GM23248 (cell line): ENCODE data around the gene OR8G5. TPM values are rescaled to one million over a fixed set of nuclear protein-coding genes. Genes with fewer than 3 reads are reported as not detected.
A peak's percentile ranks its signal among the peaks of the same experiment; 100 is the strongest.

Source experiments
- DNase-seq: peaks from one replicate; pipeline ENCODE4 v3.0.0-alpha.2; 2015
- H2AFZ ChIP-seq: fragments of 200-600 bp; sonication (generic); 2 replicates; pipeline ENCODE4 v1.6.1; 2016; ENCODE audit warnings: antibody characterized with exemption
- H3F3A ChIP-seq: fragments of 200-600 bp; sonication (generic); 2 replicates; pipeline ENCODE4 v1.6.1; 2016; ENCODE audit warnings: mild to moderate bottlenecking, antibody characterized with exemption, mixed run types; ENCODE audit not compliant: insufficient read depth
- H3K27ac ChIP-seq: fragments of 200-600 bp; sonication (generic); 2 replicates; pipeline ENCODE4 v1.5.1; 2016; ENCODE audit warnings: mild to moderate bottlenecking
- H3K27me3 ChIP-seq: fragments of 200-600 bp; sonication (generic); replicated peaks from 2 replicates; pipeline ENCODE4 v1.6.1; 2016; ENCODE audit warnings: mild to moderate bottlenecking; ENCODE audit not compliant: insufficient read depth
- H3K36me3 ChIP-seq: fragments of 200-600 bp; sonication (generic); 2 replicates; pipeline ENCODE4 v1.6.1; 2016; ENCODE audit warnings: low read depth, mild to moderate bottlenecking
- H3K4me1 ChIP-seq: fragments of 200-600 bp; sonication (generic); 2 replicates; pipeline ENCODE4 v1.6.1; 2016; ENCODE audit warnings: mild to moderate bottlenecking; ENCODE audit not compliant: insufficient read depth
- H3K4me2 ChIP-seq: fragments of 200-600 bp; sonication (generic); one replicate; pipeline ENCODE4 v1.6.1; 2016; ENCODE audit warnings: mild to moderate bottlenecking; ENCODE audit not compliant: unreplicated experiment
- H3K4me3 ChIP-seq: fragments of 200-600 bp; sonication (generic); 2 replicates; pipeline ENCODE4 v1.5.1; 2016; ENCODE audit warnings: mild to moderate bottlenecking
- H3K79me2 ChIP-seq: fragments of 200-600 bp; sonication (generic); 2 replicates; pipeline ENCODE4 v1.6.1; 2016; ENCODE audit warnings: mild to moderate bottlenecking; ENCODE audit not compliant: insufficient read depth
- H3K9ac ChIP-seq: fragments of 200-600 bp; sonication (generic); 2 replicates; pipeline ENCODE4 v1.6.1; 2016; ENCODE audit warnings: mild to moderate bottlenecking
- H3K9me2 ChIP-seq: fragments of 200-600 bp; sonication (generic); 2 replicates; pipeline ENCODE4 v1.6.1; 2016; ENCODE audit warnings: mixed run types, mild to moderate bottlenecking, moderate library complexity; ENCODE audit not compliant: insufficient read depth
- H3K9me3 ChIP-seq: fragments of 200-600 bp; sonication (generic); one replicate; pipeline ENCODE4 v1.6.1; 2017; ENCODE audit warnings: low read depth
- H4K20me1 ChIP-seq: fragments of 200-600 bp; sonication (generic); 2 replicates; pipeline ENCODE4 v1.6.0; 2016; ENCODE audit not compliant: insufficient read depth
- EZH2 ChIP-seq: fragments of 200-600 bp; sonication (generic); IDR thresholded peaks from 2 replicates; pipeline ENCODE4 v1.6.1; 2018; ENCODE audit warnings: antibody characterized with exemption, mild to moderate bottlenecking; ENCODE audit not compliant: insufficient read depth, poor library complexity, severe bottlenecking
- EZH2phosphoT487 ChIP-seq: fragments of 200-600 bp; sonication (generic); IDR thresholded peaks from 2 replicates; pipeline ENCODE4 v1.6.1; 2018; ENCODE audit warnings: antibody characterized with exemption, moderate library complexity, mild to moderate bottlenecking, low read depth; ENCODE audit not compliant: insufficient read depth
- WGBS, 2 experiments: methylation state at CpG; one replicate each; pipeline ENCODE4 v1.1.6; 2015 to 2017; ENCODE audit warnings: low lambda C conversion rate in 2 of 2, low coverage in 1 of 2; ENCODE audit errors: missing lambda C conversion rate in 2 of 2; 5-methylcytosine and 5-hydroxymethylcytosine counted together
- in situ Hi-C: fragments of 300-500 bp; cut with MboI; formaldehyde crosslinking; loops from 2 replicates; pipeline ENCODE4 v1.15.0; 2020
- polyA plus RNA-seq: library from polyadenylated mRNA; unstranded; fragments of >200 nt; fragmentation: Nextera tagmentation; extraction: Ambion mirVana; gene quantifications from 2 replicates; pipeline ENCODE4 v1.2.1, GENCODE V29; 2016
- total RNA-seq: library from RNA; depleted of rRNA; stranded (reverse); fragments of >200 nt; shearing (Covaris generic); gene quantifications from 2 replicates; pipeline ENCODE4 v1.2.3, GENCODE V29; 2014

OR8G5 gene
- total and polyA plus RNA-seq, 2 experiments from 2014 or later = not detected

DNA sequence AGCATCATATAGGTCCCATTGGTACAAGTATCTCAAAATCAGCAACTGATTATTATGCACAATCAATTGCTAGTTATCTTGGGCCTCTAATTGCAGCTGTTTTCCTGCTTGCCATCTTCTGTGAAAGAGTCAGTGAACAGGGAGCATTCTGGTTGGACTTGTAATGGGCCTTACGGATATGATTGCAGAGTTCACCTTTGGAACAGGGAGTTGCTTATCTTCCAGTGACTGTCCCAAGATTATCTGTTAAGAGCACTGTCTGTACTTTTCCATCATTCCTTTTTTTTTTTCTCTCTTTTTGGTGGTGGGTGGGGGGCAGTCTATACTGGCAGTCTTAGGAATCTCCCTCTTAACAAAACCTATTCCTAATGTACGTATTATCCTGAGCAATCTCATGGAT is 17.8 kb downstream of the OR8G5 start:
- WGBS, 2 experiments = 71 to 76% methylated on average over 2 of the region's 2 CpGs
- no peaks in the 10 kb centered on the region for H3K79me2 ChIP-seq
- TF ChIP-seq EZH2phosphoT487 (no peak), EZH2 (no peak)
- H3K27me3 ChIP-seq = peaks cover 12% of the 10 kb centered on the region
- H3F3A ChIP-seq = no peaks in the 10 kb centered on the region
- H3K4me2 ChIP-seq = no peak overlapping the region
- no peak overlapping the region for H3K27ac ChIP-seq
- H3K4me3 ChIP-seq = no peak overlapping the region
- H3K9me2 ChIP-seq = no peaks in the 10 kb centered on the region
- H3K9ac ChIP-seq = no peak overlapping the region
- no peak for DNase-seq
- no peaks in the 10 kb centered on the region for H3K36me3 ChIP-seq
- no peaks in the 10 kb centered on the region for H3K9me3 ChIP-seq
- H2AFZ ChIP-seq = no peak overlapping the region
- no peaks in the 10 kb centered on the region for H3K4me1 ChIP-seq
- H4K20me1 ChIP-seq = no peaks in the 10 kb centered on the region
- in situ Hi-C loops = no loop called here

DNA sequence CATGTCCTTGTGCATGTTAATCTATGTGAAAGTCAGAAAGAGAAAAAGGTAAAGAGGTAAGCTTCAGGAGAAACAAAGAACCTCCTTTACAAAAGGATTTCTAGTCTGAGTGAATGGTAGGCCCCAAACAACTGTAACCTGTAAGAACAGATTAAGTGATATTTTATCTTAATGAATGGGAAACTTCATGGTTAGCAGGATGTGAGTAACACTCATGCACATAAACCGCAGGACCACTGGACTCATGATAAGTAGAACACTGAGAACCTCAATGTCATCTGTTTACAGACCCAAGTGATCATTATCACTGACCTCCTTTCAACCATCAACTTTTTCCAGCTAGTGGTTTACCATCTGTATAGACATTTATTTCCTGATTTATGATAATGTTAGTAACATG is 19.9 kb downstream of the OR8G5 start:
- no peaks in the 10 kb centered on the region for H3K36me3 ChIP-seq
- no peak overlapping the region for H3K4me3 ChIP-seq
- in situ Hi-C loops = no loop called here
- H4K20me1 ChIP-seq = no peaks in the 10 kb centered on the region
- no peaks in the 10 kb centered on the region for H3K9me2 ChIP-seq
- peaks cover 14% of the 10 kb centered on the region for H3K27me3 ChIP-seq
- H2AFZ ChIP-seq = no peak overlapping the region
- 20 to 39% methylated on average over 1 of the region's 1 CpG for WGBS, 2 experiments
- H3K9me3 ChIP-seq = no peaks in the 10 kb centered on the region
- no peak overlapping the region for H3K27ac ChIP-seq
- no peak overlapping the region for H3K9ac ChIP-seq
- peak; percentile 7 for DNase-seq
- no peaks in the 10 kb centered on the region for H3F3A ChIP-seq
- H3K79me2 ChIP-seq = no peaks in the 10 kb centered on the region
- no peaks in the 10 kb centered on the region for H3K4me1 ChIP-seq
- H3K4me2 ChIP-seq = no peak overlapping the region
- TF ChIP-seq EZH2phosphoT487 = no peak
- TF ChIP-seq EZH2 = no peak

DNA sequence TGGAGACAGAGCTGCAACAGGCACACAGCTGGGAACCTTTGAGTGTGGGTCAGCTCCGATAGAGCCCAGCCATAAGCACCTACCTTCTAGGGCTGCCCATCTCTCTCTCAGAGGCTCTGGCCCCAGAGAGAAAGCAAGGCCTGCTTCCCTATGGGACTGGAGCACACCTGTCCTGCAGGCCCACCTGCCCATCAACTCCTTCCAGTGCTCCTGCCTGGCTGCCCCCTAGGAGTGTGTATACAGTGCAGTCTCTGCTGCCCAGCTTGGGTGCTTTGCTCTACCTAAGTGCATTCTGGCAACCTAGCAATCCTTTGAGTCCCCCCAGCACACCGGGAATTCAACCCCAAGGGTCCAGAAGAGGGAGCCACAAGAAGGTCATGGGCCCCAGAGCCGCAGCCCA is 21.0 kb downstream of the OR8G5 start:
- in situ Hi-C loops = no loop called here
- Histone ChIP-seq H3K9ac (no peak overlapping the region), H2AFZ (no peak overlapping the region), H3F3A (no peaks in the 10 kb centered on the region), H3K36me3 (no peaks in the 10 kb centered on the region), H3K79me2 (no peaks in the 10 kb centered on the region), H3K4me3 (no peak overlapping the region), H3K27me3 (peaks cover 16% of the 10 kb centered on the region), H3K4me2 (no peak overlapping the region), H3K27ac (no peak overlapping the region), H3K9me3 (no peaks in the 10 kb centered on the region), H3K9me2 (no peaks in the 10 kb centered on the region), H3K4me1 (no peaks in the 10 kb centered on the region), H4K20me1 (no peaks in the 10 kb centered on the region)
- TF ChIP-seq EZH2phosphoT487 = no peak
- no peak for TF ChIP-seq EZH2
- DNase-seq = no peak
- WGBS, 2 experiments = 72 to 86% methylated on average over 3 of the region's 3 CpGs

DNA sequence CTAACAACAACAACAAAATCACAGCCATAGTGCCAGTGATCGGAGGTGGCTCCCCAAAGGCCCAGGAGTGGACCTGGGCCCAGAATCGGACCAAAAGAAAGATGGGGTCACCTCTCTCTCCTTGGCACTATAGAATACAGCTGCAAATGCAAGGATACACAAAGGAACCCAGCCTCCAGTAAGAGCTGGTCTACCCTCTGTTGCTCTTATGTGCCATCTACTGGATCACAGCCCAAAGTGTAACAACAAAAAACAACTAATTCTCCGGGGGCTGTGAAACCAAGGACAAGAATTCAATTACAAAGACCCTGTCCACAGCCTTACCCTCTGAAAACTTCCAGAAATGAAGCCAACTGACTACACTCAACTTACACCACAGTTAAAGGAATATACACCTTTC is 21.6 kb downstream of the OR8G5 start:
- no peak for DNase-seq
- Histone ChIP-seq H2AFZ (no peak overlapping the region), H3K36me3 (no peaks in the 10 kb centered on the region), H4K20me1 (no peaks in the 10 kb centered on the region), H3K4me1 (no peaks in the 10 kb centered on the region), H3F3A (no peaks in the 10 kb centered on the region), H3K27me3 (peaks cover 19% of the 10 kb centered on the region), H3K9me2 (no peaks in the 10 kb centered on the region), H3K9ac (no peak overlapping the region), H3K79me2 (no peaks in the 10 kb centered on the region), H3K27ac (no peak overlapping the region), H3K9me3 (no peaks in the 10 kb centered on the region), H3K4me3 (no peak overlapping the region), H3K4me2 (no peak overlapping the region)
- WGBS, 2 experiments = 39 to 43% methylated on average over 3 of the region's 3 CpGs
- no peak for TF ChIP-seq EZH2phosphoT487
- in situ Hi-C loops = no loop called here

DNA sequence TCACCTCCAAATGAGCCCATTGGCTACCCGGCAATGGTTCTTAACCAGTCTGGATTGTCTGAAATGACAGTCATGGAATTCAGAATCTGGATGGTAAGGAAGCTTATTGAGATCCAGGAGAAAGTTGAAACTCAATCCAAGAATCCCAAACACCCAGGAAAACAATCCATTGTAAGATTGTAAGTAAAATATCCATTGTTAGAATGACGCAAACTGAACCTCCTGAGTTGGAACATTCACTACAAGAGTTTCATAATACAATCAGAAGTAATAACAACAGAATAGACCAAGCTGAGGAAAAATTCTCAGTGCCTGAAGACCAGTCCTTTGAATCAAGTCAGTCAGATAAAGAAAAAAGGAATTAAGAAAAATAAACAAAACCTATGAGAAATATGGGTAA is 22.1 kb downstream of the OR8G5 start:
- WGBS, 2 experiments = 34 to 41% methylated on average over 2 of the region's 2 CpGs
- no peak for TF ChIP-seq EZH2
- H3K79me2 ChIP-seq = no peaks in the 10 kb centered on the region
- H3K27ac ChIP-seq = no peak overlapping the region
- H2AFZ ChIP-seq = no peak overlapping the region
- in situ Hi-C loops = no loop called here
- H3K4me2 ChIP-seq = no peak overlapping the region
- no peaks in the 10 kb centered on the region for H3K36me3 ChIP-seq
- peaks cover 17% of the 10 kb centered on the region for H3K27me3 ChIP-seq
- H3K4me1 ChIP-seq = no peaks in the 10 kb centered on the region
- H4K20me1 ChIP-seq = no peaks in the 10 kb centered on the region
- H3K9me3 ChIP-seq = no peaks in the 10 kb centered on the region
- no peak for DNase-seq
- no peaks in the 10 kb centered on the region for H3F3A ChIP-seq
- no peaks in the 10 kb centered on the region for H3K9me2 ChIP-seq
- no peak overlapping the region for H3K4me3 ChIP-seq
- no peak overlapping the region for H3K9ac ChIP-seq
